Stimulated activated CD4-positive, alpha-beta T cell treated with anti-CD3 and anti-CD28 coated beads, Interleukin-1b, Interleukin-23, amount 100 ng/mL, for 4 hours (primary cell): Measurements from ENCODE around the gene EML3.
"Not testable (repeated sequence)": the region's sequence is repeated elsewhere in the genome, so short reads cannot be mapped to it uniquely, and the experiment has no call there.

Experiments
- DNase-seq, 2 donors: peaks; one replicate each; pipeline ENCODE4 v3.0.0-alpha.2; 2020; ENCODE audit warnings: low read depth in 2 of 2

The EML3 gene

GRCh38 chr11:62600367-62601121, 12.0 kb downstream of the EML3 start:
- DNase-seq: no peak

GRCh38 chr11:62599901-62600300, 12.7 kb downstream of the EML3 start:
- no peak for DNase-seq

- peak; percentile 84 to 89 for DNase-seq
These were observed 13.4 kb downstream of the EML3 start for GRCh38 chr11:62599069-62599696.

- no peak for DNase-seq
These were observed 17.5 kb downstream of the EML3 start for GRCh38 chr11:62595124-62595523.

- peak; percentile 63 to 68 for DNase-seq
These were observed 19.0 kb downstream of the EML3 start for GRCh38 chr11:62593434-62594044.

- DNase-seq: no peak
These were observed 19.6 kb downstream of the EML3 start for GRCh38 chr11:62592989-62593421.

- no peak for DNase-seq
These were observed 20.3 kb downstream of the EML3 start for GRCh38 chr11:62592146-62592815.

- peak; percentile 84 to 91 for DNase-seq
These were observed 21.0 kb downstream of the EML3 start, which contains the start of gene TUT1 for GRCh38 chr11:62591448-62592145. Gene TUT1 (minus strand): TSS chr11:62591523. CDS start chr11:62591485, 38 bp downstream.

- no peak for DNase-seq
These were observed 23.5 kb downstream of the EML3 start for GRCh38 chr11:62588966-62589637.

GRCh38 chr11:62585356-62585755, 27.2 kb downstream of the EML3 start:
- DNase-seq: not testable (repeated sequence)

- not testable (repeated sequence) for DNase-seq
These were observed 30.8 kb downstream of the EML3 start for GRCh38 chr11:62581735-62582134.

GRCh38 chr11:62580959-62581715, 31.4 kb downstream of the EML3 start:
- DNase-seq: no peak

GRCh38 chr11:62579252-62579651, 33.3 kb downstream of the EML3 start:
- no peak for DNase-seq

- no peak for DNase-seq
These were observed 34.0 kb downstream of the EML3 start for GRCh38 chr11:62578541-62578940.

GRCh38 chr11:62577046-62577714, 35.4 kb downstream of the EML3 start:
- DNase-seq: no peak

GRCh38 chr11:62575837-62576236, 36.7 kb downstream of the EML3 start:
- no peak for DNase-seq

GRCh38 chr11:62575156-62575555, 37.4 kb downstream of the EML3 start:
- no peak for DNase-seq

GRCh38 chr11:62574363-62575071, 38.1 kb downstream of the EML3 start:
- no peak for DNase-seq
